Tibial nerve (tissue), 4 donors: ENCODE data around the gene CAPN13. TPM values are rescaled to one million over a fixed set of nuclear protein-coding genes. Genes with fewer than 3 reads are reported as not detected.
A peak's percentile ranks its signal among the peaks of the same experiment; 100 is the strongest.

Source experiments
- DNase-seq, 2 donors: peaks; one replicate each; pipeline ENCODE4 v3.0.0-alpha.2; 2019; ENCODE audit warnings: low spot score in 2 of 2
- H3K27ac ChIP-seq, 4 donors: fragments of 200-600 bp; sonication (generic) in 3 of 4; one replicate each; pipeline ENCODE4 v1.5.1; 2017 to 2019; ENCODE audit warnings: mild to moderate bottlenecking in 1 of 4
- H3K27me3 ChIP-seq, 2 donors: fragments of 200-600 bp; sonication (generic) in 1 of 2; one replicate each; pipeline versions ENCODE4 v1.5.1 to v1.6.0; 2017 to 2019
- H3K36me3 ChIP-seq, 3 donors: fragments of 200-600 bp; sonication (generic); one replicate each; pipeline ENCODE4 v1.5.1; 2018 to 2019
- H3K4me1 ChIP-seq, 4 donors: fragments of 200-600 bp; sonication (generic) in 3 of 4; one replicate each; pipeline ENCODE4 v1.5.1; 2017 to 2019
- H3K4me3 ChIP-seq, 4 donors: fragments of 200-600 bp; sonication (generic) in 3 of 4; one replicate each; pipeline ENCODE4 v1.5.1; 2017 to 2019; ENCODE audit warnings: mild to moderate bottlenecking in 1 of 4, moderate library complexity in 1 of 4
- H3K9me3 ChIP-seq, 4 donors: fragments of 200-600 bp; sonication (generic) in 3 of 4; one replicate each; pipeline ENCODE4 v1.5.1; 2017 to 2019
- EP300 ChIP-seq, 2 donors: sonication (generic); formaldehyde crosslinking; IDR thresholded peaks; one replicate each; pipeline ENCODE4 v1.6.1; 2017; ENCODE audit warnings: antibody characterized with exemption in 2 of 2, mild to moderate bottlenecking in 1 of 2
- POLR2A ChIP-seq, 2 donors: fragments of 450-650 bp; IDR thresholded peaks; one replicate each; pipeline ENCODE4 v1.6.1; 2017; ENCODE audit warnings: antibody characterized with exemption in 2 of 2, mild to moderate bottlenecking in 2 of 2, moderate library complexity in 2 of 2
- WGBS, 2 donors: methylation state at CpG; one replicate each; pipeline ENCODE4 v1.1.5; 2018; 5-methylcytosine and 5-hydroxymethylcytosine counted together
- total RNA-seq, 4 donors: library from RNA; depleted of rRNA; stranded (reverse); fragments of >200 nt; gene quantifications; one replicate each; pipeline ENCODE4 v1.1.0, GENCODE V29; 2016
- TF ChIP-seq, protein P1 (sequence below), 5 experiments: fragments of 200-600 bp in 3 of 5; fragments of 450-650 bp in 2 of 5; sonication (generic) in 3 of 5; IDR thresholded peaks; one replicate each; pipeline ENCODE4 v1.5.1; 2016 to 2019; ENCODE audit warnings: antibody characterized with exemption in 5 of 5, mild to moderate bottlenecking in 3 of 5, moderate library complexity in 2 of 5

The CAPN13 gene, protein sequence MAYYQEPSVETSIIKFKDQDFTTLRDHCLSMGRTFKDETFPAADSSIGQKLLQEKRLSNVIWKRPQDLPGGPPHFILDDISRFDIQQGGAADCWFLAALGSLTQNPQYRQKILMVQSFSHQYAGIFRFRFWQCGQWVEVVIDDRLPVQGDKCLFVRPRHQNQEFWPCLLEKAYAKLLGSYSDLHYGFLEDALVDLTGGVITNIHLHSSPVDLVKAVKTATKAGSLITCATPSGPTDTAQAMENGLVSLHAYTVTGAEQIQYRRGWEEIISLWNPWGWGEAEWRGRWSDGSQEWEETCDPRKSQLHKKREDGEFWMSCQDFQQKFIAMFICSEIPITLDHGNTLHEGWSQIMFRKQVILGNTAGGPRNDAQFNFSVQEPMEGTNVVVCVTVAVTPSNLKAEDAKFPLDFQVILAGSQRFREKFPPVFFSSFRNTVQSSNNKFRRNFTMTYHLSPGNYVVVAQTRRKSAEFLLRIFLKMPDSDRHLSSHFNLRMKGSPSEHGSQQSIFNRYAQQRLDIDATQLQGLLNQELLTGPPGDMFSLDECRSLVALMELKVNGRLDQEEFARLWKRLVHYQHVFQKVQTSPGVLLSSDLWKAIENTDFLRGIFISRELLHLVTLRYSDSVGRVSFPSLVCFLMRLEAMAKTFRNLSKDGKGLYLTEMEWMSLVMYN
- not detected for total RNA-seq

DNA sequence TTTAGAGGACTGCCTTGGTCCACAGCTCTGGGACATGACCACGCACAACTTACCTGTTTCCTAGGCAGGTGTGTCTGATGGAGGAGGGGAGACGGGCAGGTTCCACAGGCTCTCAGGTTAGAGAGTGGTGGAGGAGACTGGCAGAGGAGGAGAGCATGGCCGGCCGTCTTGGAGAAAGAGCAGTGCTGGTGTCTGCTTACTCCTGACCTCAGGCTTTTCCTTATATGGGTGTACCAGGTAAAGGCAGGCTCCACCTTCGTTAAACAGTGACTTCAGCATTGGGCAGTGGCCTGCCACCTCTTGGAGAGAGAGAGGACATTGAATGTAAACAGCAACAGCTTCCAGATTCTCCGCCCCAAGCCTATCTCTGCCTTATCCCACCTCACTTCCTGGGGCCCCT is at the start of gene CAPN13:
CAPN13 (minus strand) TSS at position 198 of the 400 bp plus-strand sequence. CDS start 20,121 bp downstream, outside the sequence.
- Histone ChIP-seq H3K27me3 (no peaks in the 10 kb centered on the region), H3K9me3 (no peaks in the 10 kb centered on the region), H3K4me1 (no peaks in the 10 kb centered on the region), H3K27ac (peak within 1 kb of the TSS in 1 of 4 donors; percentile 34), H3K36me3 (no peaks in the 10 kb centered on the region), H3K4me3 (peak within 1 kb of the TSS in 1 of 4 donors; percentile 15)
- no peak for DNase-seq
- WGBS, 2 donors: 63 to 64% methylated on average over 6 of the region's 6 CpGs
- TF ChIP-seq POLR2A (IDR thresholded peaks at IDR 0.05) (no peak), EP300 (IDR thresholded peaks at IDR 0.05) (no peak)
- TF ChIP-seq, protein P1, sequence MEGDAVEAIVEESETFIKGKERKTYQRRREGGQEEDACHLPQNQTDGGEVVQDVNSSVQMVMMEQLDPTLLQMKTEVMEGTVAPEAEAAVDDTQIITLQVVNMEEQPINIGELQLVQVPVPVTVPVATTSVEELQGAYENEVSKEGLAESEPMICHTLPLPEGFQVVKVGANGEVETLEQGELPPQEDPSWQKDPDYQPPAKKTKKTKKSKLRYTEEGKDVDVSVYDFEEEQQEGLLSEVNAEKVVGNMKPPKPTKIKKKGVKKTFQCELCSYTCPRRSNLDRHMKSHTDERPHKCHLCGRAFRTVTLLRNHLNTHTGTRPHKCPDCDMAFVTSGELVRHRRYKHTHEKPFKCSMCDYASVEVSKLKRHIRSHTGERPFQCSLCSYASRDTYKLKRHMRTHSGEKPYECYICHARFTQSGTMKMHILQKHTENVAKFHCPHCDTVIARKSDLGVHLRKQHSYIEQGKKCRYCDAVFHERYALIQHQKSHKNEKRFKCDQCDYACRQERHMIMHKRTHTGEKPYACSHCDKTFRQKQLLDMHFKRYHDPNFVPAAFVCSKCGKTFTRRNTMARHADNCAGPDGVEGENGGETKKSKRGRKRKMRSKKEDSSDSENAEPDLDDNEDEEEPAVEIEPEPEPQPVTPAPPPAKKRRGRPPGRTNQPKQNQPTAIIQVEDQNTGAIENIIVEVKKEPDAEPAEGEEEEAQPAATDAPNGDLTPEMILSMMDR (IDR thresholded peaks at IDR 0.05): no peak

DNA sequence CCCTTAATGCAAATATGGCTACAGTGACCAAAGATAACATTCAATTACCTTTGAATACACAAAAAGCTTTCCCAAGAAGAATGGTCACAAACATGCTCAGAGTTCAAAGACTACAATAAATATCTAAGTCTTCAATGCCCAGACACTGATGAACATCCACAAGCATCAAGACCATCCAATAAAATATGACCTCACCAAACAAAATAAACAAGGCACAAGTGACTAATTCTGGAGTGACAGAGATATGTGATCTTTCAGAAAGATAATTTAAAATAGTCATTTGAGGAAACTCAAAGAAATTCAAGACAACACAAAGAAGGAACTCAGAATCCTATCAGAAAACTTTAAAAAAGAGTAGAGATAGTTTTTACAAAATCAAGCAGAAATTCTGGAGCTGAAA is 40.6 kb upstream of the CAPN13 start:
- H3K9me3 ChIP-seq: peaks cover 0 to 30% (median 0%) of the 10 kb centered on the region in 4 donors
- no peaks in the 10 kb centered on the region for H3K4me1 ChIP-seq
- no peak overlapping the region for H3K27ac ChIP-seq
- no peaks in the 10 kb centered on the region for H3K27me3 ChIP-seq
- no peak overlapping the region for H3K4me3 ChIP-seq
- TF ChIP-seq, protein P1 (IDR thresholded peaks at IDR 0.05): no peak
- TF ChIP-seq POLR2A (IDR thresholded peaks at IDR 0.05) (no peak), EP300 (IDR thresholded peaks at IDR 0.05) (no peak)
- H3K36me3 ChIP-seq: no peaks in the 10 kb centered on the region
- no peak for DNase-seq

DNA sequence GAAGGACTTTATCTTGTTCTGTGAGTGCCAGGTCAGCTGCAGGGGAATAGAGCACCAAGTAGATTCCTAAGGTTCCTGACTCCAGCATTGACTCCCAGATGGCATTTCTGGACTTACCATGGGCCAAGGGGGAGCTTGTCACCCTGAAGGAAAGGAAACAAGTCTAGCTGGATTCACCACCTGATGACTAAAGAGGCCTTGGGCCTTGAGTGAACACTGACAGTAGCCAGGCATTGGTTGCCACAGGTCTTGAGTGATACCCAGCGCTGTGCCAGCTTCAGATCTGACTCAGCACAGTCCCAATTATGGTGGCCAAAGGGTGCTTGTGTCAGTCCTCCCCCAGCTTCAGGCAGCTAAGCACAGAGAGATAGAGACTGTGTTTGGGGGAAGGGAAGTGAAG is 40.1 kb upstream of the CAPN13 start:
- TF ChIP-seq POLR2A (IDR thresholded peaks at IDR 0.05): no peak
- TF ChIP-seq, protein P1 (IDR thresholded peaks at IDR 0.05): no peak
- TF ChIP-seq EP300 (IDR thresholded peaks at IDR 0.05): no peak

DNA sequence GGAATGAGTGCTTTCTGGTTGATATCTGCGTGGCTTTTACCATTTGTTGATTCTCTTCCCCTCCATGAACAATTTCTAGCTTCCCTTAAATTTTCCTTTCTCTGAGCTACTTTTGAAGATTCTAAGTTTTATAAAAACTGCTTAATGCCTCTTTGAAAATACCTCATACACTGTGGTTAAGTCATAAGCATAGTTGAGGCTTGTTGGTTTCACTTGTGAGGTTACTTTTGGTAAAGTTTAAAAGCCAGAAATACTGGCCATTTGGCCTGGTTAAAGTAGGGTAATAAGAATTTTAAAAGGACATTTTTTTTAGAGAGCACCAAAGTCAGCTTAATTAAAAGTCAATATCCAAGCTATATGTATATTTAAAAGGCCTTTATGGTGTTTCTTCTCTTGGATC is 21.3 kb upstream of the CAPN13 start:
- TF ChIP-seq, protein P1 (IDR thresholded peaks at IDR 0.05): no peak
- TF ChIP-seq POLR2A (IDR thresholded peaks at IDR 0.05): no peak
- no peak for TF ChIP-seq EP300 (IDR thresholded peaks at IDR 0.05)
- 43 to 54% methylated on average over 1 of the region's 1 CpG for WGBS, 2 donors
- Histone ChIP-seq H3K27ac (no peak overlapping the region), H3K9me3 (no peaks in the 10 kb centered on the region), H3K4me1 (no peaks in the 10 kb centered on the region), H3K4me3 (no peak overlapping the region), H3K27me3 (no peaks in the 10 kb centered on the region), H3K36me3 (no peaks in the 10 kb centered on the region)
- no peak for DNase-seq

More for the DNA sequence above, 40.1 kb upstream of the CAPN13 start:
- Histone ChIP-seq H3K27me3 (no peaks in the 10 kb centered on the region), H3K36me3 (no peaks in the 10 kb centered on the region), H3K4me1 (no peaks in the 10 kb centered on the region), H3K4me3 (no peak overlapping the region), H3K27ac (no peak overlapping the region), H3K9me3 (peaks cover 0 to 30% (median 0%) of the 10 kb centered on the region in 4 donors)
- WGBS, 2 donors: 75 to 88% methylated on average over 1 of the region's 1 CpG
- no peak for DNase-seq

DNA sequence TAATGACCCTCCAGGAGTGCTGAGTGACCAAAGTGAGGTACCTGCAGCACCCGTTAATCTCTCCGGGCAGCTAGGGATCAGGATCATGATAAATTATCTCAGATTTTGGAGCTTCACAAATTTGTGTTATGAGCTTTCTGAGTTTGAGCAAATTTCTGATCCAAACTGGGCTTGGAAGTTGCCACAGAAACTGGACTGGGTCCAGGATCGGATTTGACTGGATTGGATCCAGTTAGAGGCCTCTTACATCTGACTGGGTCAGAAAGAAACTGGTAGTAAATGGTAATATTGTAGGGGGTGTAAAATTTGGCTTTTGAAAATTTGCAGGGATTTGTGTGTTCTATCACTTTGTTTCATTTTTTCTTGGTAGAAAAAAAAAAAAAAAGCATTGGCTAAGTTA is 19.7 kb upstream of the CAPN13 start:
- peaks cover 0 to 4% (median 0%) of the 10 kb centered on the region in 4 donors for H3K4me1 ChIP-seq
- H3K4me3 ChIP-seq: no peak overlapping the region
- no peaks in the 10 kb centered on the region for H3K9me3 ChIP-seq
- WGBS, 2 donors: 87 to 89% methylated on average over 3 of the region's 3 CpGs
- H3K36me3 ChIP-seq: no peaks in the 10 kb centered on the region
- DNase-seq: no peak
- H3K27ac ChIP-seq: no peak overlapping the region
- TF ChIP-seq, protein P1 (IDR thresholded peaks at IDR 0.05): no peak
- TF ChIP-seq EP300 (IDR thresholded peaks at IDR 0.05) (no peak), POLR2A (IDR thresholded peaks at IDR 0.05) (no peak)
- no peaks in the 10 kb centered on the region for H3K27me3 ChIP-seq
